ENCODE measurements around the gene CCDC12.

Gene CCDC12

GRCh38 chr3:46994801-46995731 is 18.5 kb upstream of the CCDC12 start:
- Histone ChIP-seq H3K27me3 (ENCODE audit: control insufficient read depth in 1 of 2, insufficient read depth in 2 of 2, low read length in 2 of 2) (no peaks in the 10 kb centered on the region), H3K36me3 (ENCODE audit: control insufficient read depth in 2 of 2, insufficient read depth in 2 of 2, low read length in 2 of 2) (peaks cover 0 to 5% of the 10 kb centered on the region in 2 donors), H3K9ac (ENCODE audit: low read length in 2 of 2) (no peak overlapping the region), H3K4me1 (ENCODE audit: control insufficient read depth, insufficient read depth, low read length) (peaks cover 4% of the 10 kb centered on the region), H3K27ac (ENCODE audit: low read length) (no peak overlapping the region), H3K9me3 (ENCODE audit: control insufficient read depth in 2 of 2, low read length in 2 of 2) (no peaks in the 10 kb centered on the region), H3K4me3 (ENCODE audit: low read length in 2 of 2) (no peak overlapping the region)

- Histone ChIP-seq H3K36me3 (ENCODE audit: control insufficient read depth in 2 of 2, insufficient read depth in 2 of 2, low read length in 2 of 2) (peaks cover 0 to 3% of the 10 kb centered on the region in 2 donors), H3K9ac (ENCODE audit: low read length in 2 of 2) (no peak overlapping the region), H3K27me3 (ENCODE audit: control insufficient read depth in 1 of 2, insufficient read depth in 2 of 2, low read length in 2 of 2) (no peaks in the 10 kb centered on the region), H3K9me3 (ENCODE audit: control insufficient read depth in 2 of 2, low read length in 2 of 2) (no peaks in the 10 kb centered on the region), H3K27ac (ENCODE audit: low read length) (no peak overlapping the region), H3K4me3 (ENCODE audit: low read length in 2 of 2) (no peak overlapping the region), H3K4me1 (ENCODE audit: control insufficient read depth, insufficient read depth, low read length) (peaks cover 4% of the 10 kb centered on the region)
Observed at GRCh38 chr3:46993986-46994385, 17.4 kb upstream of the CCDC12 start.

- peaks cover under 1% of the 10 kb centered on the region for H3K4me1 ChIP-seq (ENCODE audit: control insufficient read depth, insufficient read depth, low read length)
- no peaks in the 10 kb centered on the region for H3K9me3 ChIP-seq (ENCODE audit: control insufficient read depth in 2 of 2, low read length in 2 of 2)
- H3K27me3 ChIP-seq (ENCODE audit: control insufficient read depth in 1 of 2, insufficient read depth in 2 of 2, low read length in 2 of 2), result no peaks in the 10 kb centered on the region
- H3K9ac ChIP-seq (ENCODE audit: low read length in 2 of 2), result no peak overlapping the region
- no peak overlapping the region for H3K4me3 ChIP-seq (ENCODE audit: low read length in 2 of 2)
- no peak overlapping the region for H3K27ac ChIP-seq (ENCODE audit: low read length)
- peaks cover 0 to 5% of the 10 kb centered on the region in 2 donors for H3K36me3 ChIP-seq (ENCODE audit: control insufficient read depth in 2 of 2, insufficient read depth in 2 of 2, low read length in 2 of 2)
Observed at GRCh38 chr3:46993292-46993691, 16.7 kb upstream of the CCDC12 start.

DNA sequence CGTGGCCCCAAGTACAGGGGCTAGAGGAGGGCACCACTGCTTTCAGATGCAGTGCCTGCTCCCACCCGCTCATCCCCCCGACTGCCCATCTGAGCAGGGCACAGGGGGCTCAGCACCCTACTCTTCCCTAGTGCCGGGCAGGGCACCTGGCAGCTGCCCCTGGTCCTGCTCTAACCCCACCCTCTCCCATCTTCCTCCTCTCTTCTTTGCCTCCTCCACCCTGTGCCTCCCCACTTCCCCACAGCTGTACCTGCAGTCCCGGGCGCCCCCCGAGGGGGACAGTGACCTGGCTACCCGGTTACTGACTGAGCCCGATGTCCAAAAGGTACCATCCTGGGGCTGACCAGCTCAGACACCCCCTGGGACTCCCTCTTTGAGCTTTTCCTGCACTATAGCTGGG is 15.7 kb upstream of the CCDC12 start:
- no peak overlapping the region for H3K27ac ChIP-seq (ENCODE audit: low read length)
- no peak overlapping the region for H3K9ac ChIP-seq (ENCODE audit: low read length in 2 of 2)
- H3K27me3 ChIP-seq (ENCODE audit: control insufficient read depth in 1 of 2, insufficient read depth in 2 of 2, low read length in 2 of 2), result no peaks in the 10 kb centered on the region
- H3K36me3 ChIP-seq (ENCODE audit: control insufficient read depth in 2 of 2, insufficient read depth in 2 of 2, low read length in 2 of 2), result peaks cover 0 to 5% of the 10 kb centered on the region in 2 donors
- H3K9me3 ChIP-seq (ENCODE audit: control insufficient read depth in 2 of 2, low read length in 2 of 2), result no peaks in the 10 kb centered on the region
- no peaks in the 10 kb centered on the region for H3K4me1 ChIP-seq (ENCODE audit: control insufficient read depth, insufficient read depth, low read length)
- H3K4me3 ChIP-seq (ENCODE audit: low read length in 2 of 2), result no peak overlapping the region

DNA sequence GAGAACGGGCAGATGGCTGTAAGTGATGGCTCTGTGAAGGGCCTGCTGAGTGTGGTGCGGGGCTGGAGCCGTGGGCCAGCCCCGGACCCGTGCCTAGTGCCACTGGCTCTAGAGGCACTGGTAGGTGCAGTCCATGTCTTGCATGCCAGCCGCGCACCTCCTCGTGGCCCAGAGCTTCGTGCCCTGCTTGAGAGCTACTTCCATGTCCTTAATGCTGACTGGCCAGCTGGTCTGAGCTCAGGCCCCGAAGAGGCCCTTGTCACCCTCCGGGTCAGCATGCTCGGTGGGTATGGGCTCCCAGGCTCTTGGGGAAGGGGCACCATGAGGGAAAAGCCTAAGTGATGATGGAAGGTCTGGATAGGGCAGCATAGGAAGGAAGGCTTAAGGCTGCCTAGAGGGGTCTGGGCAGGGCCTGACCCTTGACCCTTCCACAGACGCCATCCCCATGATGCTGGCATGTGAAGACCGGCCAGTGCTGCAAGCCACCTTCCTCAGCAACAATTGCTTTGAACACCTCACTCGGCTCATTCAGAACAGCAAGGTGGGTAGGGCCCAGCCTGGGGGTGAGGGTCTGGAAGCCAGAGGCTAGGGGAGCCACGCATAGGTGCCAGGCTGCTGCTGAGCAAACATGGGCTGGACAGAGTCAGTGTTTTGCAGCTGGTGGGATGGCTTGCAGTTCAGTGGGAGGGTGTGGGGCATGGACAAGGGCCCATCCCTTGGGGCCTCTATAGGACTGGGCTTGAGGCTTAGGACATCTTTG is 15.0 kb upstream of the CCDC12 start:
- Histone ChIP-seq H3K4me3 (ENCODE audit: low read length in 2 of 2) (no peak overlapping the region), H3K4me1 (ENCODE audit: control insufficient read depth, insufficient read depth, low read length) (no peaks in the 10 kb centered on the region), H3K9me3 (ENCODE audit: control insufficient read depth in 2 of 2, low read length in 2 of 2) (no peaks in the 10 kb centered on the region), H3K27me3 (ENCODE audit: control insufficient read depth in 1 of 2, insufficient read depth in 2 of 2, low read length in 2 of 2) (no peaks in the 10 kb centered on the region), H3K36me3 (ENCODE audit: control insufficient read depth in 2 of 2, insufficient read depth in 2 of 2, low read length in 2 of 2) (peaks cover 0 to 5% of the 10 kb centered on the region in 2 donors), H3K27ac (ENCODE audit: low read length) (no peak overlapping the region), H3K9ac (ENCODE audit: low read length in 2 of 2) (no peak overlapping the region)

DNA sequence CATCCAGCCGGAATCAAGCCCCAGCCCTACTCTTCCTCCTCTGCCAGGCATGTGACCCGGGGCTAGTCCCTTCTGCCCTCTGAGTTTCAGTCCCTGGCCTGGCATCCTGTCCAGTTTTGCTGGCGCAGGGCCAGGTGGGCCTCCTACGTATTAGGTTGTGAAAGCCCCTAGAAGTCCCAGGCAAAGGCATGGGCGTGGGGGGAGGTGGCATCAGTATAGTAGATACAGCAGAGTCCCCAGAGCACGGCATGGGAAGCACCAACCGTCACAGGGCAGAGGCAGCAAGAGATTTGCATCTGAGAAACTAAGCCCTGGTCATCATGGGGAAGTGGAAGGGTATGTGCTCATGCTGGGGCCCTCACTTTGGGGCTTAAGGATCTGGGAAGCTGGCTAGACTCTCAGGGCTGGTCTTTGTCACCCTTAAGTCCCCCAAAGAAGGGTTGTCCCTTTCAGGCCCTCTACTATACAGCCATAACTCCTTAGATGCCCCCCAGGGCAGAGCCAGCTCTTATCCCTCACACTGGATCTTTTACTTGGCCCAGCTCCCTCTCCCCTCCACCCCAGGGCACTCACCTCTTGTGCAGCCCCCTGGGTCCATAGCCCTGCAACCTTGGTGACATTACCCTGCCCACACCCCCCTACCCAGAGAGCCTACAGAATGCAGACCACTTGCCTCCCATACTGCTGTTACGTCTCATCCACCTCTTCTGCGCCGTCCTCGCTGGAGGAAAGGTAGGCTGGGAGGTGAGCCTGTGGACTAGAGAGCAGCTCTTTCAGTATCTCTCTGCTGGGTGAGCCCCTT is 14.2 kb upstream of the CCDC12 start:
- H3K27me3 ChIP-seq (ENCODE audit: control insufficient read depth in 1 of 2, insufficient read depth in 2 of 2, low read length in 2 of 2), result no peaks in the 10 kb centered on the region
- H3K9me3 ChIP-seq (ENCODE audit: control insufficient read depth in 2 of 2, low read length in 2 of 2), result no peaks in the 10 kb centered on the region
- H3K27ac ChIP-seq (ENCODE audit: low read length), result no peak overlapping the region
- H3K4me1 ChIP-seq (ENCODE audit: control insufficient read depth, insufficient read depth, low read length), result peaks cover 5% of the 10 kb centered on the region
- no peak overlapping the region for H3K4me3 ChIP-seq (ENCODE audit: low read length in 2 of 2)
- H3K9ac ChIP-seq (ENCODE audit: low read length in 2 of 2), result no peak overlapping the region
- H3K36me3 ChIP-seq (ENCODE audit: control insufficient read depth in 2 of 2, insufficient read depth in 2 of 2, low read length in 2 of 2), result peaks cover 0 to 5% of the 10 kb centered on the region in 2 donors

- Histone ChIP-seq H3K27ac (ENCODE audit: low read length) (no peak overlapping the region), H3K9me3 (ENCODE audit: control insufficient read depth in 2 of 2, low read length in 2 of 2) (no peaks in the 10 kb centered on the region), H3K27me3 (ENCODE audit: control insufficient read depth in 1 of 2, insufficient read depth in 2 of 2, low read length in 2 of 2) (no peaks in the 10 kb centered on the region), H3K9ac (ENCODE audit: low read length in 2 of 2) (no peak overlapping the region), H3K4me1 (ENCODE audit: control insufficient read depth, insufficient read depth, low read length) (peaks cover 5% of the 10 kb centered on the region), H3K4me3 (ENCODE audit: low read length in 2 of 2) (no peak overlapping the region), H3K36me3 (ENCODE audit: control insufficient read depth in 2 of 2, insufficient read depth in 2 of 2, low read length in 2 of 2) (peaks cover 0 to 5% of the 10 kb centered on the region in 2 donors)
Observed at GRCh38 chr3:46989146-46989810, 12.7 kb upstream of the CCDC12 start.

GRCh38 chr3:46988616-46989015 is 12.1 kb upstream of the CCDC12 start:
- Histone ChIP-seq H3K4me1 (ENCODE audit: control insufficient read depth, insufficient read depth, low read length) (peaks cover 5% of the 10 kb centered on the region), H3K36me3 (ENCODE audit: control insufficient read depth in 2 of 2, insufficient read depth in 2 of 2, low read length in 2 of 2) (peaks cover 0 to 2% of the 10 kb centered on the region in 2 donors), H3K9me3 (ENCODE audit: control insufficient read depth in 2 of 2, low read length in 2 of 2) (no peaks in the 10 kb centered on the region), H3K27me3 (ENCODE audit: control insufficient read depth in 1 of 2, insufficient read depth in 2 of 2, low read length in 2 of 2) (no peaks in the 10 kb centered on the region), H3K27ac (ENCODE audit: low read length) (no peak overlapping the region), H3K9ac (ENCODE audit: low read length in 2 of 2) (no peak overlapping the region), H3K4me3 (ENCODE audit: low read length in 2 of 2) (no peak overlapping the region)

- Histone ChIP-seq H3K4me3 (ENCODE audit: low read length in 2 of 2) (no peak overlapping the region), H3K9ac (ENCODE audit: low read length in 2 of 2) (no peak overlapping the region), H3K4me1 (ENCODE audit: control insufficient read depth, insufficient read depth, low read length) (peaks cover 5% of the 10 kb centered on the region), H3K27ac (ENCODE audit: low read length) (no peak overlapping the region), H3K9me3 (ENCODE audit: control insufficient read depth in 2 of 2, low read length in 2 of 2) (no peaks in the 10 kb centered on the region), H3K36me3 (ENCODE audit: control insufficient read depth in 2 of 2, insufficient read depth in 2 of 2, low read length in 2 of 2) (peaks cover 0 to 2% of the 10 kb centered on the region in 2 donors), H3K27me3 (ENCODE audit: control insufficient read depth in 1 of 2, insufficient read depth in 2 of 2, low read length in 2 of 2) (no peaks in the 10 kb centered on the region)
Observed at GRCh38 chr3:46987743-46988401, 11.3 kb upstream of the CCDC12 start.
